ENCODE data around the gene RAPGEF4. TPM values are rescaled to one million over a fixed set of nuclear protein-coding genes. Genes with fewer than 3 reads are reported as not detected.

RAPGEF4 gene
- total RNA-seq, 1 experiment from 2014 or later: not detected

- peak; percentile 84 for DNase-seq (ENCODE audit: unreplicated experiment)
- ChIA-PET CTCF (interaction anchor here (0.5 to 4.8 kb wide), 9 partner anchors 11 to 349 kb away, joined by 3 to 21 read pairs (median 3); no protein-coding TSS in a partner anchor), POLR2A (interaction anchor here (0.5 to 1.5 kb wide), 8 partner anchors 10 to 159 kb away, joined by 3 to 14 read pairs (median 4); no protein-coding TSS in a partner anchor)
- H3K4me1 Mint-ChIP-seq (ENCODE audit: insufficient read depth, unreplicated experiment): peaks cover 19% of the 10 kb centered on the region
- no TSS peak for BruUV-seq (replicated peaks)
- H3K4me3 Mint-ChIP-seq (ENCODE audit: unreplicated experiment): no peak overlapping the region
- H3K27me3 Mint-ChIP-seq (ENCODE audit: insufficient read depth, unreplicated experiment): no peaks in the 10 kb centered on the region
- TF ChIP-seq CTCF (IDR thresholded peaks at IDR 0.05; ENCODE audit: unreplicated experiment): no peak
- no peaks in the 10 kb centered on the region for H3K9me3 Mint-ChIP-seq (ENCODE audit: unreplicated experiment)
- no peaks in the 10 kb centered on the region for H3K36me3 Mint-ChIP-seq (ENCODE audit: insufficient read depth, unreplicated experiment)
- intact Hi-C loops (cut with micrococcal nuclease): no loop called here
- H3K27ac Mint-ChIP-seq (ENCODE audit: low read depth, unreplicated experiment): peak overlapping the region; percentile 83
These were observed 259.9 kb downstream of the RAPGEF4 start for GRCh38 chr2:172995323-172996244.

- H3K4me3 Mint-ChIP-seq (ENCODE audit: unreplicated experiment): no peak overlapping the region
- no peaks in the 10 kb centered on the region for H3K27me3 Mint-ChIP-seq (ENCODE audit: insufficient read depth, unreplicated experiment)
- ChIA-PET POLR2A (interaction anchor here (0.8 to 1.5 kb wide), 4 partner anchors 11 to 64 kb away, joined by 3 to 14 read pairs (median 6); no protein-coding TSS in a partner anchor), CTCF (interaction anchor here (1.3 to 4.8 kb wide), 5 partner anchors 12 to 139 kb away, joined by 3 to 21 read pairs (median 6); no protein-coding TSS in a partner anchor)
- DNase-seq (ENCODE audit: unreplicated experiment): peak; percentile 40
- H3K9me3 Mint-ChIP-seq (ENCODE audit: unreplicated experiment): no peaks in the 10 kb centered on the region
- no peaks in the 10 kb centered on the region for H3K36me3 Mint-ChIP-seq (ENCODE audit: insufficient read depth, unreplicated experiment)
- H3K27ac Mint-ChIP-seq (ENCODE audit: low read depth, unreplicated experiment): peak overlapping the region; percentile 83
- BruUV-seq (replicated peaks): no TSS peak
- intact Hi-C loops (cut with micrococcal nuclease): no loop called here
- peaks cover 19% of the 10 kb centered on the region for H3K4me1 Mint-ChIP-seq (ENCODE audit: insufficient read depth, unreplicated experiment)
- no peak for TF ChIP-seq CTCF (IDR thresholded peaks at IDR 0.05; ENCODE audit: unreplicated experiment)
These were observed 260.8 kb downstream of the RAPGEF4 start for GRCh38 chr2:172996387-172996961.

- no peak for DNase-seq (ENCODE audit: unreplicated experiment)
- no TSS peak for BruUV-seq (replicated peaks)
- no peaks in the 10 kb centered on the region for H3K9me3 Mint-ChIP-seq (ENCODE audit: unreplicated experiment)
- TF ChIP-seq CTCF (IDR thresholded peaks at IDR 0.05; ENCODE audit: unreplicated experiment): no peak
- H3K4me3 Mint-ChIP-seq (ENCODE audit: unreplicated experiment): no peak overlapping the region
- POLR2A ChIA-PET: no interaction called here
- intact Hi-C loops (cut with micrococcal nuclease): no loop called here
- H3K27me3 Mint-ChIP-seq (ENCODE audit: insufficient read depth, unreplicated experiment): no peaks in the 10 kb centered on the region
- H3K27ac Mint-ChIP-seq (ENCODE audit: low read depth, unreplicated experiment): peak overlapping the region; percentile 83
- H3K36me3 Mint-ChIP-seq (ENCODE audit: insufficient read depth, unreplicated experiment): no peaks in the 10 kb centered on the region
- CTCF ChIA-PET: interaction anchor here (1.4 to 4.8 kb wide), 2 partner anchors 12 to 140 kb away, joined by 3 to 21 read pairs; no protein-coding TSS in a partner anchor
- peaks cover 19% of the 10 kb centered on the region for H3K4me1 Mint-ChIP-seq (ENCODE audit: insufficient read depth, unreplicated experiment)
These were observed 261.4 kb downstream of the RAPGEF4 start for GRCh38 chr2:172997031-172997430.

Data from MCF 10A (cell line).